Gastrocnemius medialis (tissue), 4 donors: ENCODE results near the gene MAPK8IP3. TPM values are rescaled to one million over a fixed set of nuclear protein-coding genes. Genes with fewer than 3 reads are reported as not detected.

Source experiments
- ATAC-seq, 2 donors: fragments of 150-250 bp; one replicate each; pipeline ENCODE4 v1.9.1; 2016
- DNase-seq, 2 donors: peaks; one replicate each; pipeline ENCODE4 v3.0.0-alpha.2; 2019
- H3K27ac ChIP-seq, 4 donors: fragments of 200-600 bp; sonication (generic); 1 replicate in 1 of 4; 2 replicates in 3 of 4; pipeline ENCODE4 v1.5.1; 2016 to 2018; ENCODE audit warnings: mild to moderate bottlenecking in 2 of 4, moderate library complexity in 1 of 4
- H3K27me3 ChIP-seq, 3 donors: fragments of 200-600 bp; sonication (generic) in 2 of 3; 1 replicate in 1 of 3; 2 replicates in 2 of 3; pipeline versions ENCODE4 v1.5.1 to v1.6.0; 2016 to 2019; ENCODE audit warnings: mild to moderate bottlenecking in 1 of 3, moderate library complexity in 1 of 3
- H3K36me3 ChIP-seq, 2 donors: fragments of 200-600 bp; sonication (generic) in 1 of 2; one replicate each; pipeline ENCODE4 v1.5.1; 2017 to 2018
- H3K4me1 ChIP-seq, 2 donors: fragments of 200-600 bp; sonication (generic) in 1 of 2; one replicate each; pipeline ENCODE4 v1.5.1; 2016 to 2017; ENCODE audit warnings: mild to moderate bottlenecking in 2 of 2
- H3K4me3 ChIP-seq, 4 donors: fragments of 200-600 bp; sonication (generic) in 3 of 4; 1 replicate in 1 of 4; 2 replicates in 3 of 4; pipeline ENCODE4 v1.5.1; 2016 to 2019; ENCODE audit warnings: mild to moderate bottlenecking in 2 of 4
- H3K9me3 ChIP-seq, 3 donors: fragments of 200-600 bp; sonication (generic) in 2 of 3; 1 replicate in 1 of 3; 2 replicates in 2 of 3; pipeline ENCODE4 v1.5.1; 2016 to 2019
- POLR2A ChIP-seq, 2 donors: fragments of 450-650 bp; IDR thresholded peaks; one replicate each; pipeline ENCODE4 v1.6.1; 2017; ENCODE audit warnings: antibody characterized with exemption in 2 of 2, mild to moderate bottlenecking in 2 of 2, moderate library complexity in 2 of 2
- in situ Hi-C, 4 donors: fragments of 200-750 bp; cut with MboI; loops; one replicate each; pipeline versions ENCODE4 v1.15.0 to v1.8.0; 2017; ENCODE audit warnings: low sequenced_read_pairs in 4 of 4
- intact Hi-C: fragments of 100-400 bp; cut with DNase I; formaldehyde crosslinking; loops from one replicate; pipeline ENCODE4 v1.15.1; 2023; ENCODE audit warnings: low total_unique reads
- total RNA-seq, 4 donors: library from RNA; depleted of rRNA; stranded (reverse); fragments of >200 nt; gene quantifications; one replicate each; pipeline versions ENCODE4 v1.1.0 to v1.2.3, GENCODE V29; 2016
- TF ChIP-seq, protein P1 (sequence below), 5 experiments: fragments of 450-650 bp in 3 of 5; fragments of 200-600 bp in 2 of 5; sonication (generic) in 2 of 5; IDR thresholded peaks in 4 of 5; conservative IDR thresholded peaks in 1 of 5; 1 replicate in 4 of 5; 2 replicates in 1 of 5; pipeline ENCODE4 v1.5.1; 2016 to 2019; ENCODE audit warnings: antibody characterized with exemption in 5 of 5, mild to moderate bottlenecking in 3 of 5, moderate library complexity in 3 of 5

Gene MAPK8IP3
- total RNA-seq, 4 donors from 2014 or later = 6.5 to 22.6 (median 13.9) TPM

DNA sequence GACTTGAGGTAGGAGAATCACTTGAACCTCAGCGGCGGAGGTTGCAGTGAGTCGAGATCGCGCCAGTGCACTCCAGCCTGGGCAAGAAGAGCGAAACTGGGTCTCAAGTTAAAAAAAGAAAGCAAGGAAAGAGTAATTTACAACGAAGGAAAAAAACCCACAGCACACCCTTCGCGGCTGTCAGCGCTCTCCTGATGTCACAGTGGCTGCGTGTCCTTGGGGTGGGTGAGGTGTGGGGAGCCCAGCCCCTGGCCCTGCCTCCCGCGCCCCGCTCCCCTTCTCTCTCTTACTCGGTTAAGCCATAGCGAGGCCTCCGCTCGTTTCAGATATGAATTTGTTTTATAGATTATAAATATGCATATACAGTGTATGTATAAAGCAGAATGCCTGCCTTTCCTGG, 28.7 kb upstream of the MAPK8IP3 start:
- Histone ChIP-seq H3K27ac (peak overlapping the region in 3 of 4 donors; percentile 48 to 79 (median 49)), H3K4me1 (peaks cover 0 to 4% of the 10 kb centered on the region in 2 donors), H3K9me3 (no peaks in the 10 kb centered on the region), H3K4me3 (peak overlapping the region in 2 of 4 donors; percentile 66 to 70), H3K36me3 (peaks cover 0 to 33% of the 10 kb centered on the region in 2 donors), H3K27me3 (no peaks in the 10 kb centered on the region)
- intact Hi-C loops (no loop called here), in situ Hi-C loops (no loop called here)
- TF ChIP-seq, protein P1, sequence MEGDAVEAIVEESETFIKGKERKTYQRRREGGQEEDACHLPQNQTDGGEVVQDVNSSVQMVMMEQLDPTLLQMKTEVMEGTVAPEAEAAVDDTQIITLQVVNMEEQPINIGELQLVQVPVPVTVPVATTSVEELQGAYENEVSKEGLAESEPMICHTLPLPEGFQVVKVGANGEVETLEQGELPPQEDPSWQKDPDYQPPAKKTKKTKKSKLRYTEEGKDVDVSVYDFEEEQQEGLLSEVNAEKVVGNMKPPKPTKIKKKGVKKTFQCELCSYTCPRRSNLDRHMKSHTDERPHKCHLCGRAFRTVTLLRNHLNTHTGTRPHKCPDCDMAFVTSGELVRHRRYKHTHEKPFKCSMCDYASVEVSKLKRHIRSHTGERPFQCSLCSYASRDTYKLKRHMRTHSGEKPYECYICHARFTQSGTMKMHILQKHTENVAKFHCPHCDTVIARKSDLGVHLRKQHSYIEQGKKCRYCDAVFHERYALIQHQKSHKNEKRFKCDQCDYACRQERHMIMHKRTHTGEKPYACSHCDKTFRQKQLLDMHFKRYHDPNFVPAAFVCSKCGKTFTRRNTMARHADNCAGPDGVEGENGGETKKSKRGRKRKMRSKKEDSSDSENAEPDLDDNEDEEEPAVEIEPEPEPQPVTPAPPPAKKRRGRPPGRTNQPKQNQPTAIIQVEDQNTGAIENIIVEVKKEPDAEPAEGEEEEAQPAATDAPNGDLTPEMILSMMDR (IDR thresholded peaks at IDR 0.05 in 4 of 5, conservative IDR thresholded peaks at IDR 0.05 in 1 of 5) = no peak
- TF ChIP-seq POLR2A (IDR thresholded peaks at IDR 0.05) = no peak
- no peak for ATAC-seq
- DNase-seq = no peak

GRCh38 chr16:1677942-1678499, 28.0 kb upstream of the MAPK8IP3 start, which contains the start of gene JPT2:
Gene JPT2 (plus strand): TSS chr16:1678279. CDS start chr16:1678313, 34 bp downstream.
- H3K4me1 ChIP-seq = peaks cover 0 to 4% of the 10 kb centered on the region in 2 donors
- H3K9me3 ChIP-seq = no peaks in the 10 kb centered on the region
- in situ Hi-C loops (no loop called here), intact Hi-C loops (loop anchor here (1.0 to 2.0 kb wide), 2 partner anchors 28 to 67 kb away; partner anchors contain the start of gene MAPK8IP3)
- DNase-seq (peak; percentile 91 to 96), ATAC-seq (peak; percentile 95 to 98)
- peak; percentile 50 to 59 for TF ChIP-seq POLR2A (IDR thresholded peaks at IDR 0.05)
- TF ChIP-seq, protein P1 (IDR thresholded peaks at IDR 0.05 in 4 of 5, conservative IDR thresholded peaks at IDR 0.05 in 1 of 5) = no peak
- H3K27me3 ChIP-seq = no peaks in the 10 kb centered on the region
- H3K36me3 ChIP-seq = peaks cover 0 to 26% of the 10 kb centered on the region in 2 donors
- peak within 1 kb of the TSS; percentile 68 to 79 (median 71) for H3K27ac ChIP-seq
- peak within 1 kb of the TSS; percentile 53 to 74 (median 68) for H3K4me3 ChIP-seq

GRCh38 chr16:1678500-1679098, 27.4 kb upstream of the MAPK8IP3 start:
- TF ChIP-seq, protein P1 (IDR thresholded peaks at IDR 0.05 in 4 of 5, conservative IDR thresholded peaks at IDR 0.05 in 1 of 5) = no peak
- no peak for TF ChIP-seq POLR2A (IDR thresholded peaks at IDR 0.05)
- peak; percentile 39 for ATAC-seq
- DNase-seq = peak; percentile 15 to 39
- H3K4me3 ChIP-seq = peak overlapping the region; percentile 53 to 74 (median 68)
- H3K27ac ChIP-seq = peak overlapping the region; percentile 68 to 79 (median 71)
- no peaks in the 10 kb centered on the region for H3K27me3 ChIP-seq
- H3K36me3 ChIP-seq = peaks cover 0 to 23% of the 10 kb centered on the region in 2 donors
- in situ Hi-C loops (no loop called here), intact Hi-C loops (loop anchor here (1.0 to 2.0 kb wide), 2 partner anchors 28 to 68 kb away; partner anchors contain the start of gene MAPK8IP3)
- H3K9me3 ChIP-seq = no peaks in the 10 kb centered on the region
- peaks cover 0 to 4% of the 10 kb centered on the region in 2 donors for H3K4me1 ChIP-seq

- TF ChIP-seq POLR2A (IDR thresholded peaks at IDR 0.05) = no peak
- TF ChIP-seq, protein P1 (IDR thresholded peaks at IDR 0.05 in 4 of 5, conservative IDR thresholded peaks at IDR 0.05 in 1 of 5) = no peak
- in situ Hi-C loops = no loop called here
- ATAC-seq (no peak), DNase-seq (no peak)
- Histone ChIP-seq H3K9me3 (no peaks in the 10 kb centered on the region), H3K4me1 (peaks cover 0 to 4% of the 10 kb centered on the region in 2 donors), H3K27me3 (no peaks in the 10 kb centered on the region), H3K27ac (no peak overlapping the region), H3K4me3 (no peak overlapping the region), H3K36me3 (peaks cover 0 to 13% of the 10 kb centered on the region in 2 donors)
- intact Hi-C loops = loop anchor here (10.0 kb wide), 1 partner anchor 206 kb away; the partner anchor contains the start of gene CLCN7
These were observed 25.6 kb upstream of the MAPK8IP3 start for GRCh38 chr16:1680361-1680760.
